HG02970 (cell line): ENCODE results near the gene KCTD20.

Source experiments
- ATAC-seq: cut with Tn5 transposase; IDR thresholded peaks from one replicate; pipeline ENCODE4 v1.9.1; 2021; ENCODE audit warnings: mild to moderate bottlenecking, moderate library complexity, moderate number of reproducible peaks; ENCODE audit not compliant: unreplicated experiment, low FRiP score

Gene KCTD20

DNA sequence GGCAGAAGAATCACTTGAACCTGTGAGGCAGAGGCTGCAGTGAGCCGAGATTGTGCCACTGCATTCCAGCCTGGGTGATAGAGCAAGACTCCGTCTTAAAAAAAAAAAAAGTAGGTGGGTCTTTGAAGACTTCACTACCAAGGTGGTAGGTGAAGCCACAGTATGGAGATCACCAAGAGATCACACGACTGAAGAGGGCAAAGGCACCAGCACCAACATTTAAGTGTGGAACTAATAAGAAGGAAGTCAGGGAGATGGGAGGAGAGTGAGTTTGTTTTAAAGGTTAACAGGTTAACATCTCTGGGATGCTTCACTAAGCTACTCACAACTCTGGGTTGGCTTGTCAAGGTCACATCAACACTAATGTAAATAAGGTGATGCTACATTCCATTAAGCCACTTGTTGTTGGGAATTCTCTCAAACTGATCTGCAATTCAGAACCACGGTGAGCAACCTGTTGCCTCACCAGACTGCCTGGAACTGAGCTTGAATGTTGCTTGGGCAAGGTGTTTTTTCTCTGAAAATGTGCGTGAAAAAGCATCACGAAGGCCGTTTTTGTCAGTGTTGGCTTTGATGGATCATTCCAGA, 48.7 kb downstream of the KCTD20 start:
- ATAC-seq = no peak

DNA sequence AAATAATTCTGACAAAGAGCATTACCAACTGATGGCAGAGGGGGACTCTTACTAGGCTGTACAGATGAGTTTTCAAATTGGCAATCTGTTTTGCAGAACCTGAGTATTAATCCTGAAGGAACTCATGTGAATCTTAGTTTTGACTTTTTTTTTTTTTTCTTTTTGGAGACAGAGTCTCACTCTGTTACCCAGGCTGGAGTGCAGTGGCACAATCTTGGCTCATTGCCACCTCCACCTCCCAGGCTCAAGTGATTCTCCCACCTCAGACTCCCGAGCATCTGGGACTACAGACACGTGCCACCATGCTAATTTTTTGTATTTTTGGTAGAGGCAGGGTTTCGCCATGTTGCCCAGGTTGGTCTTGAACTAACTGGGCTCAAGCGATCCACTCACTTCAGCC, 49.3 kb downstream of the KCTD20 start:
- no peak for ATAC-seq

DNA sequence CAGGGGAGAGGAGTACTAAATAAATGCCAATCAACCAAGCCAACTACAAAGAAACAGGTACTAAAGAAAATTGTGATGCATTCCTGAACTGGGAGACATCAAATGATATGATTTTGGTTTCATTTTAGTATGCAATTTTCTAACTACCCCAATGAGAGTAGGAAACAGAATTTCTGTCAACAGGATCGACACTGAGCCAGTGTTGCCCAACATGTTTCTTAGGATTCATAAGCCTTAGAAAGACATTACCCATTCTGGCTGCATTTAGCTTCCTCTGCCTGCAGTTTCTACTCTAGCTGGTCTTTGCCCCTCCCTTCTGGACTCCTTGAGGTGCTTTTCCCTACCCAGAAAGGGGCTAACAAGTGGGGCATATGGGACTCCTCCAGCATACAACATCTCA, 49.8 kb downstream of the KCTD20 start:
- no peak for ATAC-seq

DNA sequence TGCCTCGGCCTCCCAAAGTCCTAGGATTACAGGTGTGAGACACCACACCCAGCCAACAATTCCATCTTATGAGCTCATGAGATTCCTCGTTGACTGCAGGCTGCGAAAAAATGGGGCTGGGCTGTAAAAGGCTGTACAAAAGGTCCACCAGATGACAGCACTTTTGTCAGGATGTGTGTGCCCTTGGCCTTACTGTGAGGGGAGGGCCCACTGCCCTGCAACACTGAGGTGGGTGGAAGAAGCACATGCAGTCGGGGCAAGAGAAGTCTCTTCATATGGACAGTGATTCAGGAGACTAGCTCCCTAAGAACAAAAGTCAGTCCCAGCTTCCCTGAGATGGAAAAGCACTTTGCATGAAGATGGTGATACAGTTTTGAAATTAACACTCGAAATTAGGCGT, 50.5 kb downstream of the KCTD20 start:
- ATAC-seq = no peak

DNA sequence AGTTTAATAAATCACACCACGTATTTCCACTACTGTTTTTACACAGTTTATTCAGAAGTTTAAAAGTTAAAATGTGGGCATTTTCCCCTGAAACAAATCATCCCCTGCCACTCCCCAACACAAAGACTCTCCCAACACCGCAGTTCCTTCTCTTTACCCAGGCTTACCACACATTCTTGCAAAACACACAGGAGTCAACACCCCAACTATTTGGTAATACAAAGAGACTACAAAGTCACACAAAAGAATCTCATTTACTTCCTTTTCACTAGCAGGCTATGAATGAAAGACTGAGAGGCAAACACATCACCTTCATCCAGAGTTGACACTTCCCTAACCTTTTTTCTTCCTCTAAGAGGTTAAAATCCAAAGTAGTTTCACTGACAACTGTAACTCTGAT, 51.1 kb downstream of the KCTD20 start:
- no peak for ATAC-seq

DNA sequence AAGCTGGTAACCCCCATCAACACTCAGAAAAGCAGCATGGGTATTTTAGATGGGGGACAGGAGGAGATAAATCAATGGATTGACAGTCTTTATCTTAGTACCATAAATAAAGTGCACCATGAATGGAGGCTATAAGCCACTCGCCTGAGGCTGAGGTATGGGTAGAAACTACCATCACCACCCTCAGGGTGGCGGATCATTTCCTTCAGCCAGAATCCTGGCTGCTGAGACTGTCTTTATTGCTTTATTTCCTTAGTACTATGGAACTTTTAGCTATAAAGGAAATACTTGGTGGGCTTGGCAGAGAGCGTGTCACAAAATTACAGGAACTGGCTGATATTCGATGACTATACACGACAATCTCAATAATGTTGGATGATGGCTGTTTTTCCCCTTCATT, 52.3 kb downstream of the KCTD20 start:
- ATAC-seq = no peak

DNA sequence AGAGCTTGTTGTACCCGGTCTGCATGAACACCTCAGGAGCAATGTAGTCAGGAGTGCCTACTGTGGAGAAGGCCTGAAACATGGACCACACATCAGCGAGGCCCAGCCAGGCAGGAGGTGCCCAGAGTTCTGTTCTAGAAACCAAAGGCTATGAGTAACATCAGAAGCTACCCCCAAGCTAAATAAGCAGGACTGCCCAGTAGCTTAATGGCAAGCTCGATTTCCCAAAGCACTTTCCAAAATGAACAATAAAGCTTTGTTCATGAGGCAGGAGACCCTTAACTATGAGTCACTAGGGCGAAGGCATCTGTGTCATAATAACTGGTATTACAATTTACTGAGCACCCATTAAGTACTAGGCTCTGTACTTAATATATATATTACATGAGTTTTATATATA, 57.1 kb downstream of the KCTD20 start:
- ATAC-seq = no peak

DNA sequence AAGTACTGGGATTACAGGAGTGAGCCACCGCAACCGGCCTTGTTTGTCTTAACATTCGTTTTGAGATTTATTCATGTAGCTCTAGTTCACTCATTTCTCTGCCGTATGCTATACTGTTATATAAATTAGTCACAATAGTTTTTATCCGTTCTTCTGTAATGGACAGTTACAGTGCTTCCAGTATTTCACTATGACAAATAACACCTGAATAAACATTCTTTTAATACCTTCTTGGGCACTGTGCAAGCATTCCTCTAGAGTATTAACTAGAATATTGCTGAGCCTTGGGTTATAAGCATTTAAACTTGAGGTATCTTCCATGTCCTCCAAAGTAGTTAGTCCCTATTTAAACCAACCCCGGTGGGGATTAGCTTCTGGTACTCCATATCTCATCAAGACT, 58.9 kb downstream of the KCTD20 start:
- no peak for ATAC-seq

DNA sequence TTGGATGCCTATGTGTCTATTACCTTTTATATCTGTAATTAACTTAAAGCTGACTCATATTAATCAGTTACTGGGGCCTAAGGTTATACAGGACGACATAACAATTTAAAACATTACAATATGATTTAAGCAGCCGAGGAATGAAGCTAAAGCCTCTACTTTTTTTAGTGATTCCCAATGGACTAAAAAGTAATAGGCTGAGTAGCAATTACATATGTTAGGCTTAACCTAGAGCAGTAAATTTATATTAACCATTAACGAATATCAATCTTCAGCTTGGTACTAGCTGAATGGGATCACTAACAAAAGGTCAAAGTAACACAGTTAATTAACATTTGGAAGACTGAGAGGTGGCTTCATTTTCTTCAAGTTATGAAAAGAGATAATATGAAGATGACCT, 61.4 kb downstream of the KCTD20 start:
- no peak for ATAC-seq

DNA sequence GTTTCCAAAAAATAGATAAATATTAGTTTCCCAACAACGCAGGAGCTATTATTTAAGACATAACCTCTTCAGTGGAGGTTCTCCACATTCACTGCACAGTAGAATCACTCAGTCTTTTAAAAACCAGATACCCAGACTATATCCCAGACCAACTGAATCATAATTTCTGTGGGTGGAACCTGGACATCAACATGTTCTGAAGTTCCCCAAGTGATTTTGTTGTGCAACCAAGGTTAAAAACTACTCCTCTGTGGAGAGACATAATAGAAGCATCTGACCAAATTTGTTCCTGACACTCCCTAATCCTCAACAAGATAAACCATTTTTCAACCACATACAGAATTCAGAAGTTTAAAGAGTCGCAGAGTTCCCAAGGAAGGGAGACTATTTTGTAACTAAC, 62.2 kb downstream of the KCTD20 start:
- ATAC-seq = no peak

DNA sequence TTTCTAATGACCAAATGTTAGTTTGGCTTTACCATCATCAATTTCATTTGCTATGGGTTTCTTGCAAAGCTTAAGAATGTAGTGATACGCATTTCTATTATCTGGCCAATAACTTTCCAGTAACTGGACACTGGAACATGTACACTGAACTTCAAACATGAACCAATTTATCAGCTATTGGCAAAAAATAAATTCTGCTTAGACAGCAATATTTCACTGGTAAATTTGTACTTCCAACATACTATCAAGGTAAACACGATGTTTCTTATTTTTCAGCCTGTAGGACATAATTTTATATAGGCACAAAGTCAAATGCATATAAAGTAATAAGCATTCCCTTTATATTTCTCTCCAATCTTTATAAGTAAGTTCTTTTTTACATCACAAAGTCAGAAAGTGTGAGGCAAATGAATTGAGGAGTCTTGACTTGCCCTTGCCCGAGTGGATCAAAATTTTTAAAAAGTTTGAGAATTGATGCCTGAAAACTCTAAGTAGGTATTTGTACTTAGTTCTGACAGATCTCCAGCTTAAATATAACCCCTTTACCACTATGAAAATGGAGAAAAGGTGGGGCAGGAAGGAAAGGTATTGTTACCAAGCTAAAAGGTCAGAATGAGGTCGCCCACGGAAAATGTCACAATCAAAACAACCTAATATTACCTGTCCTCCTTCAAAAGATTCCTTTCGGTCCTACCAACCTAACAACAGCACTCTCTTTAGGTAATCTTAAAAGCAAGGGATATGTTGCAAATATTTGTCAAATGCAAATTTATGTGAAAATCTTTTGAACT, 63.1 kb downstream of the KCTD20 start:
- ATAC-seq = no peak

DNA sequence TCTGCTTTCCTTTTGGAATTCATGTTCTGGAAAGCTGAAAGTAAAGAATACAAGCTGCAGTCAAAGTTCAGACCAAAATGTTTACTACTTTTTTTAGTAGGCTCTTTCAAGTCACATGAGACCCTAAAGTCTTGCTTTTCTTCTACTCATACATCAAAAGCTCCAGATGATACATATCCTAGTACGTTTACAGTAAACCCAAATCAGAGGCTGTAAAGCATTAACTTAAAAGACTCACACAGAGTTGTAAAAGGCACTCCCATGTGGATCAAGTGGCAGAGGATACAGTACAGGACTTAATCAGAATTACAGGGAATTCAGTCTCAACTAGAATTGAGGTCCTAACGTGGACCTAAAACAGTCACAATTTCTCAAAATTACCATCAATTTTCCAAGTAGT, 63.8 kb downstream of the KCTD20 start:
- no peak for ATAC-seq

DNA sequence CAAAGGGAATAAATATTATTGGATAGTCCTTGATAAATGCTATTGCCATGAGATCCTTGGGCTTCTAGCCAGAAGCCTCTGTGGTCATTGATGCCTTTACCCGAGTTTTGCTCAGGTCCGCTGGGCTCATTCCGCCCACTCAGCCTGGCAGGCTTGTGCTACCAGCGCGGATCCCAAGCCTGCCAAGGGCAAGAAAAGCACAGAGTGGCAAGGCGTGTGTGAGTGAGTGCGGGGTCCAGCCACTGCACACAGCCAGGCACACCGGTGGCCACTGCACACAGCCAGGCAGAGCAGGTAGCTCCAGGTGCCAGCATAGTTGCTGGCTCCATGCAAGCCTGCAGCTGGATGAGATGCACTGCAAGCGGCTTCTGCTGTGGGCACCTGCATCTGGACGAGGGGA, 65.7 kb downstream of the KCTD20 start:
- no peak for ATAC-seq

DNA sequence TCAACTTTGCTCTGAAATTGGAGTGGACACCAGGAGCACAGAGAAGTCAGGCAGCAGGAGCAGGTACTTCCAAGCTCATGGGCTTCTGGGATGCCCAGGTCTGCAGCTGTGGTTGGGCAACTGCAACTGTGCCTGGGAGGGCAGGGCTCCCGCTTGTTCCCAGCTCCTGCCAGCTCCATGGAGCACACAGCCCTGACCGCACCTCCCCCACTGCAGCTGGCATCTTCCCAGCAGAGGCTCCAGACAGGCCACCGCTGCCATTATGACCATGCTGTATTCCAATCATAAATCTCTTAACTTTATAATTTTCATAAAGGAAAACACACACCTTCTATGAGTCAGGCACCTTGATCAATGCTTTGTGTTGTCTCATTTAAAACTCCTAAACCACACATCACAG, 67.6 kb downstream of the KCTD20 start:
- ATAC-seq = no peak

DNA sequence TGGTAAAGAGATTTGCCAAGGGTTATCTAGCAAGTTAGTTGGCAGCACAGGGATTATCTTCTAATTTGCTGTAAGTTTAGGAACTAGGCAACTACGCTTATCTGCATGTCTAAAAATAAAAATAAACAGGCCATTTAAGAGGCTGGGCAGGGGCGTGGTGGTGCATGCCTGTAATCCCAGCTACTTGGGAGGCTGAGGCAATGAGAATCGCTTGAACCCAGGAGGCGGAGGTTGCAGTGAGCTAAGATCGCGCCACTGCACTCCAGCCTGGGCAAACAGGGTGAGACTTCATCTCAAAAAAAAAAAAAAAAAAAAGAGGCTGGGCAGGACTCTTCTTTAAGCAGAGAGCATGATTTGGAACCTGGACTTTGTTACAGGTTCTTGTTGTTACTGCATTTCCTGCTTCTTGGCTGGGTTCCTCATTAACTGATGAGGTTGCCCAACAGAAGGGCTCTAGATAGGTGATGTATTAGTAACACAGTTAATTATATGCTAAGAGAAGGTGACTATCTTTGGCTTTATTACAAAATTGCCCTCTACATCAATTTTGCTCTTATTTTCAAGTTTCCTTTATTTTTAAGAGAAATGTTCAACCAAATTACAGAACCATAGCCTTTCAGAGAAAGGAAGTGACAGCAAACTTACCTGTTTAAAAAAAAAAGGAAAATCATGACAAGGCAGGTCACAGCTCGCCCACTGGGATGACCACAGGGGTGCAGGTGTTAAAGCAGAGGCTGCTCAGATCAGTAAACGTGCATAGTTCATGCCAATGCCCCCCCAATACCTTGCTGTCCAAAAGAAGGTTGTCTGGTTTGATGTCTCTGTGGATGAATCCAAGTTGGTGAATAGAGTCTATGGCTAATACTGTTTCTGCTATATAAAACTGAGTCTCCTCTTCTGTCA, 72.0 kb downstream of the KCTD20 start:
- no peak for ATAC-seq

DNA sequence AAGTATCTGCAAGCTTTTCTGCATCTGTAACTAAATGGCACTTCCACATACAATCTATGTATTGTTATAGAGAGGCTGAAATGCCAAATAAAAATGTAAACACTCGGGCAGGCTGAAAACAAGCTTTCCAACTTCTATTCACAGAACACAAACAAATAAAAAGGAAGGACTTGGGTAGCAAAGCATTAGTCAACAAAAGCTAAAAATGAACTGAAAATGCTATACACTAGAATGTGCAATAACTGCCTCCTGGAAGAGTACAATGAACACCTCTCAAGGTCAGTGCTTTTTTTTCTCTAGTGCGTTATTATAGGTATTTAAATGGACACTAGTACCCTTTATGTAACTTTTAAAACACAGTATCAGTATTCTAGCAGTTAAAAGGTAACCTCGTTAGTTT, 73.0 kb downstream of the KCTD20 start:
- ATAC-seq = no peak

DNA sequence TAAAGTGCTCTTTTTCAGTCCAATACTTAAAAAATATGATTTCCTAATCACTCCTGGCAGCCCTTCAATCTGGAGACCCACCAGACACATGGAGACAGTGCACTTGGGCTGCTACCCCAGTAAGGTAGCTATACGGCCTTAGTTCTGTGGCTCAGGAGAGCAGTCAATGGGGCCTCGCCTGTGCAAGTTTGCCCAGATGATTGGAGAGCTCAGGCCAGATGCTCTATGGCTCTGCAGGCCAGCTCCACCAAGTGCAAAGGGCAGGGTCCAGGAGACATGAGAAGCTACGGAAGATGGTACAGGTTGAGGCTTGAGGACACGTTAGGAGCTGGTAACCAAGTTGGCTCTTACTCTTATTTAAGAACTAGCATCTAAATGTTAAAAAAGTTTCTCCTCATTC, 73.8 kb downstream of the KCTD20 start:
- no peak for ATAC-seq

DNA sequence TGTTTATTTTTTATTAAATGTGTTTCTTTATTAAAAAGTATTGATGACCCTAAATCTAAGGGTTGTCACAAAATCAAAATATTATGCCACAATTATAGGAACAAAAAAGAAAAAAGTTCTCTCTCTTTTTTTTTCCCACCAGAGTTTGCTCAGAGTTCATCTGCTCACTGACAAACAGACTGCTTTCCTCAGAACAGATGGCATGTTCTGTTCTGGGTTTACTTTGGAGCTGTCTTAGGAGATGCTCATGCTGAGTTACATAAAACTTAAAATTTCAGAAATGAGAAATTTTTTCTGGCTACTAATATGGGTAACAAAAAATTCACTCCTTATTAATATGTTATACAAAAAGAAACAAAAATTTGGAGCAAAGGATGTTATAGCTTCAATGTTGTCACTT, 74.2 kb downstream of the KCTD20 start:
- no peak for ATAC-seq

DNA sequence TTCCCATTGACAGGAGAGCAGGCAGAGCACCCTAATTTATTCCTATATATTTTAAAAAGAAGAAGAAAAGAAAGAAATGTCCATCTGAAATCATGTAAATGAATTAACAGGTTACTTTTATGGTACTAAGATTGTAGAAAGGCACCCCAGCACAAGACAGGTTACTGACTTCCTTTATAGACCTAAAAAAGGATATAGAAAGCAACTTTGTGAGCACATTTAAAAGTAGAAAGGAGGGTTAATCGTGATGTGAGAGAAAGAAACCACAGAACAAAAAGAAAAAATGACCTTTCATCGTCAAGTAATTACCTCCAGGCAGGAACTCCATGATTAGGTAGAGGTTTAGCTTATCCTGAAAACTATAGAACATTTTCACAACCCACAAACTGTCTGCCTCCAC, 74.6 kb downstream of the KCTD20 start:
- ATAC-seq = no peak

DNA sequence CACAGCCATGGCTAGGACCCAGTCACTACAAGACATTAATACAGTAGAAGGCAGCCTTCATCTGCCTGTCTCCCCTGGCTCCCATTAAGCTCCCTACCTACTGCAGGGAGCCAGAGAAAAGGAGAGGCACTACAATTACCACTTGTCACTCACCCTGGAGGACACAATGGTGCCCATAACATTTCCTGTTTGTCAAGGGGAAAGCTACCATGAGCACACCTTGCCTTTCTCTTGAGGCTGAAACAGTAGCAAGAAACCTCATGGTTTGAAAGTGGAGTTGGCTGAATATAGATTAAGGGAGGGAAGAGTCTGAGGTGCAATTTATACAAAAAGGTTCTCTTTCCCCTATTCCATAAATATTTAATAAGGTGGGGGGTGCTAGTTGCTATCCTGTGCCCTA, 76.6 kb downstream of the KCTD20 start:
- no peak for ATAC-seq

DNA sequence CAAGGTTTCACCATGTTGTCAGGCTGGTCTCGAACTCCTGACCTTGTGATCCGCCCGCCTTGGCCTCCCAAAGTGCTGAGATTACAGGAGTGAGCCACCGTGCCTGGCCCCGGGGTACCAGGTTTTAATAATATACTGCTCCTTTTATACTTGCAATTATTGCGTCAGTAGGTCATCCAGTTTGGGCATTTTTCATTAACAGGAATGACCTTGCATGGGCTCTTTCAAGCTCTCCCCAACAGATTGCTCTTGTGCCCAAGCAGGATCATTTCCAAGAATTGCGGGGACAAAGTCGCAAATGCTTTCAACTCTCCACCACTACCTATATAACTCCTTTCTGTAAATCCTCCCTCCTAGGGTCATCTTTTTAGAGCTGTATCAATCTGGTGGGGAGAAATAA, 80.7 kb downstream of the KCTD20 start:
- no peak for ATAC-seq
